PFSK-1 (cell line): ENCODE data around the gene IPCEF1.

ENCODE experiments used
- FOXP2 ChIP-seq: optimal IDR thresholded peaks from 2 replicates; pipeline ENCODE3; 2011; ENCODE audit warnings: borderline replicate concordance, control low read depth, inconsistent platforms; ENCODE audit not compliant: insufficient read depth; ENCODE audit errors: extremely low read length, extremely low read depth
- POLR2AphosphoS5 ChIP-seq: IDR thresholded peaks from 2 replicates; pipeline ENCODE4 v1.6.1; 2012; ENCODE audit warnings: low read depth, mild to moderate bottlenecking, control low read depth, low read length, moderate library complexity
- SIN3A ChIP-seq: IDR thresholded peaks from 2 replicates; pipeline ENCODE4 v1.6.1; 2012; ENCODE audit warnings: mild to moderate bottlenecking, low read length, moderate library complexity, borderline replicate concordance; ENCODE audit not compliant: insufficient read depth
- TAF1 ChIP-seq: IDR thresholded peaks from 2 replicates; pipeline ENCODE4 v1.6.1; 2012; ENCODE audit warnings: low read length, control low read depth, borderline replicate concordance; ENCODE audit not compliant: insufficient read depth
- TF ChIP-seq, protein P1 (sequence below), 2 experiments: IDR thresholded peaks; 2 replicates each; pipeline versions ENCODE4 v1.6.1 to v1.8.0; 2011 to 2012; ENCODE audit warnings: low read depth in 2 of 2, low read length in 2 of 2, control low read depth in 1 of 2, inconsistent platforms in 1 of 2, mild to moderate bottlenecking in 1 of 2, moderate library complexity in 1 of 2; ENCODE audit not compliant: insufficient read depth in 1 of 2

DNA sequence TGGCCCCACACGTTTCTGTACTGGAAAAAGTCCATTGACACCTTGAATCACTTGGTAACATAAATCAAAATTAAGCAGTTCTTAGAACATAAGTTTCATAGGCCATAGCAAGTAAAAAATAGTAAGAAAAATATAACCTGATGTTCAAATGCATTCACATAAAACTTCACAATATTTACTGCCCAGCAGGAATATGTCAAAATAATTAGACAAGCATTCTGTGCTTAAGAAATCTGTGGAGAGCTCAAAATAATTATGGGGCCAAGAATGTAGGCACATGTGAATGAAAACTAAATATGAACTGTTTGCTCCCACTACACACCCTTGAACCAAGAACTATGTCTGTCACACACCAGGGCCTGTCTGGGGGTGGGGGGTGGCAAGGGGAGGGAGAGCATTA lies 70.8 kb downstream of the IPCEF1 start:
- TF ChIP-seq SIN3A (no peak), POLR2AphosphoS5 (no peak), TAF1 (no peak), FOXP2 (no peak)
- TF ChIP-seq, protein P1, sequence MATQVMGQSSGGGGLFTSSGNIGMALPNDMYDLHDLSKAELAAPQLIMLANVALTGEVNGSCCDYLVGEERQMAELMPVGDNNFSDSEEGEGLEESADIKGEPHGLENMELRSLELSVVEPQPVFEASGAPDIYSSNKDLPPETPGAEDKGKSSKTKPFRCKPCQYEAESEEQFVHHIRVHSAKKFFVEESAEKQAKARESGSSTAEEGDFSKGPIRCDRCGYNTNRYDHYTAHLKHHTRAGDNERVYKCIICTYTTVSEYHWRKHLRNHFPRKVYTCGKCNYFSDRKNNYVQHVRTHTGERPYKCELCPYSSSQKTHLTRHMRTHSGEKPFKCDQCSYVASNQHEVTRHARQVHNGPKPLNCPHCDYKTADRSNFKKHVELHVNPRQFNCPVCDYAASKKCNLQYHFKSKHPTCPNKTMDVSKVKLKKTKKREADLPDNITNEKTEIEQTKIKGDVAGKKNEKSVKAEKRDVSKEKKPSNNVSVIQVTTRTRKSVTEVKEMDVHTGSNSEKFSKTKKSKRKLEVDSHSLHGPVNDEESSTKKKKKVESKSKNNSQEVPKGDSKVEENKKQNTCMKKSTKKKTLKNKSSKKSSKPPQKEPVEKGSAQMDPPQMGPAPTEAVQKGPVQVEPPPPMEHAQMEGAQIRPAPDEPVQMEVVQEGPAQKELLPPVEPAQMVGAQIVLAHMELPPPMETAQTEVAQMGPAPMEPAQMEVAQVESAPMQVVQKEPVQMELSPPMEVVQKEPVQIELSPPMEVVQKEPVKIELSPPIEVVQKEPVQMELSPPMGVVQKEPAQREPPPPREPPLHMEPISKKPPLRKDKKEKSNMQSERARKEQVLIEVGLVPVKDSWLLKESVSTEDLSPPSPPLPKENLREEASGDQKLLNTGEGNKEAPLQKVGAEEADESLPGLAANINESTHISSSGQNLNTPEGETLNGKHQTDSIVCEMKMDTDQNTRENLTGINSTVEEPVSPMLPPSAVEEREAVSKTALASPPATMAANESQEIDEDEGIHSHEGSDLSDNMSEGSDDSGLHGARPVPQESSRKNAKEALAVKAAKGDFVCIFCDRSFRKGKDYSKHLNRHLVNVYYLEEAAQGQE (IDR thresholded peaks at IDR 0.05; ENCODE audit: insufficient read depth in 1 of 2, low read depth in 2 of 2, low read length in 2 of 2): no peak
